ENCODE data around the gene DHTKD1.

DNA sequence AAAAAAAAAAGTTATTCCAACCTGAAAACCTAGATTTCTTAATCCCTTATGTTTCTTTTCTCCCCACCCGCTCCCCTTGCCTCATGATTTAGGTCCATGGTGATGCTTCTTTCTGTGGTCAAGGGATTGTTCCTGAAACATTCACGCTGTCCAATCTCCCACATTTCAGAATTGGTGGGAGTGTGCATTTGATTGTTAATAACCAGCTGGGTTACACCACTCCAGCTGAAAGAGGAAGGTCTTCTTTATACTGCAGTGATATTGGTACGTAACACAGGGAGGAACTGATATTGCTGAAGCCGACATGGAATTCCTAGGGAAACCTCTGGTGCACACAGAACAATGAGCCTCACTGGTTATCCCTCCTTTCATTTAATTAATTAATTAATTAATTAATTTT is 22.7 kb downstream of the DHTKD1 start:
- TF ChIP-seq, protein P1, sequence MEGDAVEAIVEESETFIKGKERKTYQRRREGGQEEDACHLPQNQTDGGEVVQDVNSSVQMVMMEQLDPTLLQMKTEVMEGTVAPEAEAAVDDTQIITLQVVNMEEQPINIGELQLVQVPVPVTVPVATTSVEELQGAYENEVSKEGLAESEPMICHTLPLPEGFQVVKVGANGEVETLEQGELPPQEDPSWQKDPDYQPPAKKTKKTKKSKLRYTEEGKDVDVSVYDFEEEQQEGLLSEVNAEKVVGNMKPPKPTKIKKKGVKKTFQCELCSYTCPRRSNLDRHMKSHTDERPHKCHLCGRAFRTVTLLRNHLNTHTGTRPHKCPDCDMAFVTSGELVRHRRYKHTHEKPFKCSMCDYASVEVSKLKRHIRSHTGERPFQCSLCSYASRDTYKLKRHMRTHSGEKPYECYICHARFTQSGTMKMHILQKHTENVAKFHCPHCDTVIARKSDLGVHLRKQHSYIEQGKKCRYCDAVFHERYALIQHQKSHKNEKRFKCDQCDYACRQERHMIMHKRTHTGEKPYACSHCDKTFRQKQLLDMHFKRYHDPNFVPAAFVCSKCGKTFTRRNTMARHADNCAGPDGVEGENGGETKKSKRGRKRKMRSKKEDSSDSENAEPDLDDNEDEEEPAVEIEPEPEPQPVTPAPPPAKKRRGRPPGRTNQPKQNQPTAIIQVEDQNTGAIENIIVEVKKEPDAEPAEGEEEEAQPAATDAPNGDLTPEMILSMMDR (tag by site-specific recombination; IDR thresholded peaks at IDR 0.05): no peak
- TF ChIP-seq REST (tag by site-specific recombination; IDR thresholded peaks at IDR 0.05) (no peak), TCF7L2 (IDR thresholded peaks at IDR 0.05; ENCODE audit: borderline replicate concordance, low read depth, low read length) (no peak), ZNF121 (tag by site-specific recombination; IDR thresholded peaks at IDR 0.05) (no peak), ZNF580 (tag by site-specific recombination; IDR thresholded peaks at IDR 0.05) (no peak), ZNF549 (tag by site-specific recombination; IDR thresholded peaks at IDR 0.05) (no peak), KLF8 (tag by site-specific recombination; IDR thresholded peaks at IDR 0.05) (no peak), ZNF140 (tag by site-specific recombination; IDR thresholded peaks at IDR 0.05) (no peak), ZNF423 (tag by site-specific recombination; IDR thresholded peaks at IDR 0.05) (no peak), PRDM1 (tag by site-specific recombination; IDR thresholded peaks at IDR 0.05) (no peak), ZNF146 (tag by site-specific recombination; IDR thresholded peaks at IDR 0.05) (no peak), ZNF2 (tag by site-specific recombination; IDR thresholded peaks at IDR 0.05) (no peak)
- TF ChIP-seq, protein P2, sequence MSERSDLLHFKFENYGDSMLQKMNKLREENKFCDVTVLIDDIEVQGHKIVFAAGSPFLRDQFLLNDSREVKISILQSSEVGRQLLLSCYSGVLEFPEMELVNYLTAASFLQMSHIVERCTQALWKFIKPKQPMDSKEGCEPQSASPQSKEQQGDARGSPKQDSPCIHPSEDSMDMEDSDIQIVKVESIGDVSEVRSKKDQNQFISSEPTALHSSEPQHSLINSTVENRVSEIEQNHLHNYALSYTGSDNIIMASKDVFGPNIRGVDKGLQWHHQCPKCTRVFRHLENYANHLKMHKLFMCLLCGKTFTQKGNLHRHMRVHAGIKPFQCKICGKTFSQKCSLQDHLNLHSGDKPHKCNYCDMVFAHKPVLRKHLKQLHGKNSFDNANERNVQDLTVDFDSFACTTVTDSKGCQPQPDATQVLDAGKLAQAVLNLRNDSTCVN (tag by site-specific recombination; optimal IDR thresholded peaks at IDR 0.05): no peak
- TF ChIP-seq, protein P3, sequence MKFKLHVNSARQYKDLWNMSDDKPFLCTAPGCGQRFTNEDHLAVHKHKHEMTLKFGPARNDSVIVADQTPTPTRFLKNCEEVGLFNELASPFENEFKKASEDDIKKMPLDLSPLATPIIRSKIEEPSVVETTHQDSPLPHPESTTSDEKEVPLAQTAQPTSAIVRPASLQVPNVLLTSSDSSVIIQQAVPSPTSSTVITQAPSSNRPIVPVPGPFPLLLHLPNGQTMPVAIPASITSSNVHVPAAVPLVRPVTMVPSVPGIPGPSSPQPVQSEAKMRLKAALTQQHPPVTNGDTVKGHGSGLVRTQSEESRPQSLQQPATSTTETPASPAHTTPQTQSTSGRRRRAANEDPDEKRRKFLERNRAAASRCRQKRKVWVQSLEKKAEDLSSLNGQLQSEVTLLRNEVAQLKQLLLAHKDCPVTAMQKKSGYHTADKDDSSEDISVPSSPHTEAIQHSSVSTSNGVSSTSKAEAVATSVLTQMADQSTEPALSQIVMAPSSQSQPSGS (tag by site-specific recombination; IDR thresholded peaks at IDR 0.05; ENCODE audit: low read depth): no peak
